Right renal pelvis (tissue), 4 donors: ENCODE data around the gene TPRG1L. TPM values are rescaled to one million over a fixed set of nuclear protein-coding genes. Genes with fewer than 3 reads are reported as not detected.
"Not testable (repeated sequence)": the region's sequence is repeated elsewhere in the genome, so short reads cannot be mapped to it uniquely, and the experiment has no call there.

ENCODE experiments used
- DNase-seq, 4 donors: peaks; one replicate each; pipeline ENCODE4 v3.0.0-alpha.2; 2013; ENCODE audit warnings: low read depth in 4 of 4, low spot score in 3 of 4, missing footprints in 1 of 4
- polyA plus RNA-seq, 4 donors: library from polyadenylated mRNA; unstranded; fragments of 120-200 nt; gene quantifications; one replicate each; pipeline ENCODE4 v1.2.1, GENCODE V29; 2013; ENCODE audit not compliant: insufficient read length in 4 of 4

The TPRG1L gene
- 10 to 100 TPM; 42.5 to 50.0 (median 46.1) TPM for polyA plus RNA-seq

- peak; percentile 93 to 96 (median 94) for DNase-seq
These were observed at the start of gene TPRG1L for GRCh38 chr1:3624200-3625136. Gene TPRG1L (plus strand): TSS chr1:3625015. CDS start chr1:3625073, 58 bp downstream.

- DNase-seq: not testable (repeated sequence)
These were observed 49.3 kb upstream of the TPRG1L start for GRCh38 chr1:3575515-3575914.

DNA sequence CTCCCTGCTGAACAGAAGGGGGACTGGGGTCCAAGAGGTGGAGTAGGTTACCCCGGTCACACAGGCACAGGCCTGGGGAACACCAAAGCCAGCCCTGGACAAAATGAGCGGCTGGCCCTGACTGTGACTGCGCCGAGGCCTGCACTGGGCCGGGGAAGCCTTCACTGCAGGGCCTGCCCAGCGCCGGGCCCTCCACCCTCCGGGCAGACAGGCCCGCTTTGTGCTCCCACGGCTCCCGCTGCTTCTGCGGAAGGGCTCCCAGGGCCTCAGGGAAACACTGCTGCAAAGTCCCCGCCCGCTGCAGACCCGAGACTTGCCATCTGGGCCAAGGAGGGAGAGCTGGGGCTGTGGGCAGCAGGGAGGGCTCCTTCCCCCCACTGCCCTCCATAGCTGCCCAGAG, 48.8 kb upstream of the TPRG1L start:
- no peak for DNase-seq

DNA sequence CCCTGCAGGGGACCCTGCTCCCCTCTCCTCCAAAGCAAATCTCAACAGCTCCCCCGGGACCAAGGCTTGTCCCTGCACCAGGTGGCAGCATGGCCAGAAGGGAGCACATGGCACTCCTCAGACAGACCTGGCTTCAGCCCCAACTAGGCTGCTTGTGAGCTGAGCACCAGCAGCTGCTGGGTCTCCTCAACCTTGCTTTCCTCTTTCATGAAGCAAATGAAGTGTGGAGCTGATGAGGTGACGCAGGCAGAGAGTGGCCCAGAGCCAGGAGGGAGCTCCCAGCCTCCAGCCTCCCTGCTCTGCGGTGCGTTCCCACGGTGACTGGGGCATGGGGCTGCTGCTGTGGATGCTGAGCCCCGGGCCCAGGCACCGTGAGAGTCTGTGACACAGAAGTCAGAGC, 47.5 kb upstream of the TPRG1L start:
- no peak for DNase-seq

- DNase-seq: no peak
These were observed 46.9 kb upstream of the TPRG1L start for GRCh38 chr1:3577711-3578432.

DNA sequence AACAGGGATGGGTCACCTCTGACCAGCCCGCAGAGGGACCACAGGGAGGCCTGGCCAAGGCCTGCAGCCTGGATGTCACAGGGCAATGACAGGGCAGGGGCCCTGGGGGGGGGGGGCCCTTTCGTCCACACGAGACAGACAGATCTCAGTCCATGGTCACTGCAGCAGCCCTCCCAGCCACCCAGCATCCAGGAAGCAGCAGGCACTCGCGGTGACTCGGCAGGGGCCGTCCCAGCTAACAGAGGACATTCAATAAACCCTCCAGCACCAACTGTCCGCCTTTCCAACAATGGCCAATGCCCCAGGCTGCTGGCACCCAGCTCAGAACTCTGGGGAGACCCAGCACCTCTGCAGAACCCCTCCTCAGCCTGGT, 46.4 kb upstream of the TPRG1L start:
- no peak for DNase-seq

GRCh38 chr1:3578906-3579305, 45.9 kb upstream of the TPRG1L start:
- DNase-seq: no peak

DNA sequence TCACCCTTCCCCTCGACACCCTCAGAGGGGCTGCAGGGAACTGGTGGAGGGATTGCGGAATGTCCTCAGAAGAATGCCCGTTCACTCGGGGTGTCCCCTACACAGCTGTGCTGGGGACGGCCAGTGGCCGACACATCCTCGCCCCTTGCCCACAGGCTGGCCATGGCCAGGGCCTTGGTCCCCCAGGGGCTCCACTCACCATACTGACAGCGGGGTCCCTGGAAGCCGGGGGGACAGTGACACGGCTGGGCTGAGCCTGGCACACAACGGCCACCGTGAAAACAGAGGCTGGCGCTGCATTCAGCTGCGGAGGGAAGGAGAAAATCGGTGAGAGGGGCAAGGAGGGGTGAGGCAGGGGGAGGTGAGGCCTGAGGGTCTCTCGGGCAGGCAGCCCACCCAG, 45.2 kb upstream of the TPRG1L start:
- no peak for DNase-seq

GRCh38 chr1:3580231-3580630, 44.6 kb upstream of the TPRG1L start:
- DNase-seq: no peak

- DNase-seq: no peak
These were observed 43.3 kb upstream of the TPRG1L start for GRCh38 chr1:3581296-3582036.

DNA sequence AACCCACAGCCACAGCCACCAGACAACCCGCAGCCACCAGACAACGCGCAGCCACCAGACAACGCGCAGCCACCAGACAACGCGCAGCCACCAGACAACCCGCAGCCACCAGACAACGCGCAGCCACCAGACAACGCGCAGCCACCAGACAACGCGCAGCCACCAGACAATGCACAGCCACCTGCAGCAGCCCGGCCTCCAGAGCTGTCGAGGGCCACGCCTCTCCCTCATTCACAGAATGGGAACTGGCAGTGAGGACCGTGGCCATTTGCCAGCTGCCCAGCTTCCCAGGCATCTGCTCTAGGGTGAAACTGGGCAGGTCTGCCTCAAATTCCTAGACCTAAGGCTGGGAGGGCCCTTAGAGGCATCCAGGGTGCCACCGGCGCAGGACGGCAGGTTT, 41.1 kb upstream of the TPRG1L start:
- DNase-seq: not testable (repeated sequence)

DNA sequence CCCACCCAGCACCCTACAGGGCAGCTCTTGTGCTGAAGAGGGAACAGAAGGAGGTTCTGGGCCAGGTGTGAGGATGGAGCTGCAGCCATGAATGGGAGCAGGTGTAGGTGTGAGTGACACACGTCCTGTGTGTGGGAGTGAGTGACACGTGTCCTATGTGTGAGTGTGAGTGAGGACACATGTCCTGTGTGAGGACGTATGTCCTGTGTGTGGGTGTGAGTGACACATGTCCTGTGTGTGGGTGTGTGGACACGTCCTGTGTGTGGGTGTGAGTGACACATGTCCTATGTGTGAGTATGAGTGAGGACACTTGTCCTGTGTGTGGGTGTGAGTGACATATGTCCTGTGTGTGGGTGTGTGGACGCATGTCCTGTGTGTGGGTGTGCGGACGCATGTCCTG, 39.9 kb upstream of the TPRG1L start:
- DNase-seq: no peak

GRCh38 chr1:3585353-3585868, 39.4 kb upstream of the TPRG1L start:
- DNase-seq: not testable (repeated sequence)

GRCh38 chr1:3585940-3586568, 38.8 kb upstream of the TPRG1L start:
- no peak for DNase-seq

- no peak for DNase-seq
These were observed 37.6 kb upstream of the TPRG1L start for GRCh38 chr1:3586986-3587759.

DNA sequence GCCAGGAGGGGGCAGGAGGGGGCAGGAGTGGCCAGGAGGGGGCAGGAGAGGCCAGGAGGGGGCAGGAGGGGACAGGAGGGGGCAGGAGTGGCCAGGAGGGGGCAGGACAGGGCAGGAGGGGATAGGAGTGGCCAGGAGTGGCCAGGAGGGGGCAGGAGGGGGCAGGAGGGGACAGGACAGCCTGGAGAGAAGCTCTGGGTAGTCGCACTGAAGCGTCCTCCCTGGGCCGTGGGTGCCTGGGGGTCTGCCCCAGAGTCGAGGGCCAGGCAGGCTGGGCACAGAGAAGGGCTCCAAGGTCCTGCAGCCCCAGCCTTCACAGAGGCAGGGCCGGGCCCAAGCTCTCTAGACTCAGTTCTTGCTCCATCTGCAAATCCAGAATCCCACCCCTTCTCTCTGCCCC, 36.4 kb upstream of the TPRG1L start:
- no peak for DNase-seq

DNA sequence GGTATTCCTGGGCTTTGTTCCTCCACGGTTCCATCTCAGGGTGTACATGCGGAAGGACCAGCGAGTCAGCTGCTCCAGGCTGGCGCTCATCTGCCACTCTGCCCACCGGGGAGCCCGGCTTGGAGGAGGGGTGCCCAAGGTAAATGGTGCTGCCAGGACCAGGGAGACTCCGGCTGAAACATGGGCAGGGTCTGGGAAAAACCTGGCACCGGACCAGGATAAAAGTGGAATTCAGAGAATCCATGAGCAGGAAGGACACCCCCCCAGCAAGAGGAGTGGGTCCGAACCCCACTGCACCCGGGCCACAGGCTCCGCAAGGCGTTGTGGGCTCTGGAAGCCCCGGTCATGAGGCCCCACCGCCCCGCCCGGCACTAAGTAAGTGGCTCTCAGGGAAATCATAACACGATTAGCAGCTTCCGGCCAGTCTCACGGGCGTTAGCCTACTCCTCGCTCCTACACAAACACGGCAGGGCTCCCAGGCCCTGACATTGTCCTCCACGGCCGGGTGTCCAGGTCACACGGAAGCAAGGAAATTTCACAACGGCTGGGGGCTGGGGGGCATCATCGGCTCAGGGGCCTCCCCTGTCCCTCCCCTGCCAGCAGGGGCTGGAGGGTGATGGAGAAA, 34.6 kb upstream of the TPRG1L start:
- no peak for DNase-seq

GRCh38 chr1:3590951-3591865, 33.6 kb upstream of the TPRG1L start:
- DNase-seq: no peak
